Mammary epithelial cell (primary cell): ENCODE measurements around the gene RMDN3.

Experiments
- EZH2 ChIP-seq: IDR thresholded peaks from 2 replicates; pipeline ENCODE4 v1.6.1; 2012; ENCODE audit warnings: low read length, inconsistent platforms, borderline replicate concordance
- TF ChIP-seq, protein P1 (sequence below), 2 donors: IDR thresholded peaks in 1 of 2; conservative IDR thresholded peaks in 1 of 2; 2 replicates each; pipeline ENCODE4 v1.5.1; 2011 to 2012; ENCODE audit warnings: inconsistent platforms in 2 of 2, low read length in 2 of 2, mild to moderate bottlenecking in 2 of 2, control low read depth in 1 of 2, low read depth in 1 of 2; ENCODE audit not compliant: insufficient read depth in 1 of 2; ENCODE audit errors: extremely low read depth in 1 of 2

GRCh38 chr15:40785814-40786213 is 30.8 kb upstream of the RMDN3 start:
- TF ChIP-seq EZH2 = no peak
- TF ChIP-seq, protein P1, sequence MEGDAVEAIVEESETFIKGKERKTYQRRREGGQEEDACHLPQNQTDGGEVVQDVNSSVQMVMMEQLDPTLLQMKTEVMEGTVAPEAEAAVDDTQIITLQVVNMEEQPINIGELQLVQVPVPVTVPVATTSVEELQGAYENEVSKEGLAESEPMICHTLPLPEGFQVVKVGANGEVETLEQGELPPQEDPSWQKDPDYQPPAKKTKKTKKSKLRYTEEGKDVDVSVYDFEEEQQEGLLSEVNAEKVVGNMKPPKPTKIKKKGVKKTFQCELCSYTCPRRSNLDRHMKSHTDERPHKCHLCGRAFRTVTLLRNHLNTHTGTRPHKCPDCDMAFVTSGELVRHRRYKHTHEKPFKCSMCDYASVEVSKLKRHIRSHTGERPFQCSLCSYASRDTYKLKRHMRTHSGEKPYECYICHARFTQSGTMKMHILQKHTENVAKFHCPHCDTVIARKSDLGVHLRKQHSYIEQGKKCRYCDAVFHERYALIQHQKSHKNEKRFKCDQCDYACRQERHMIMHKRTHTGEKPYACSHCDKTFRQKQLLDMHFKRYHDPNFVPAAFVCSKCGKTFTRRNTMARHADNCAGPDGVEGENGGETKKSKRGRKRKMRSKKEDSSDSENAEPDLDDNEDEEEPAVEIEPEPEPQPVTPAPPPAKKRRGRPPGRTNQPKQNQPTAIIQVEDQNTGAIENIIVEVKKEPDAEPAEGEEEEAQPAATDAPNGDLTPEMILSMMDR (conservative IDR thresholded peaks at IDR 0.05 in 1 of 2, IDR thresholded peaks at IDR 0.05 in 1 of 2; ENCODE audit: extremely low read depth in 1 of 2, insufficient read depth in 1 of 2, low read depth in 1 of 2, low read length in 2 of 2) = no peak
